A673 (cell line): ENCODE data around the gene MB21D2. TPM values are rescaled to one million over a fixed set of nuclear protein-coding genes. Genes with fewer than 3 reads are reported as not detected.

Experiments
- BruUV-seq: library from RNA; stranded (reverse); fragments of 400-500 nt; replicated peaks from 2 replicates; lab custom pipeline; 2021; lab: Mats Ljungman, UMichigan
- CTCF ChIA-PET: fragments of 300-600 bp; sonication (Branson Sonifier 250); formaldehyde crosslinking; loops from one replicate; lab custom pipeline; 2022; ENCODE audit warnings: antibody characterized with exemption; lab: Charles Lee
- POLR2A ChIA-PET: fragments of 300-600 bp; sonication (Branson Sonifier 250); formaldehyde crosslinking; loops from one replicate; lab custom pipeline; 2022; ENCODE audit warnings: antibody characterized with exemption; ENCODE audit not compliant: low non-redundant PET; lab: Charles Lee
- DNase-seq: peaks from one replicate; pipeline ENCODE4 v3.0.0-alpha.2; 2015; ENCODE audit warnings: low spot score
- H3K27ac ChIP-seq: fragments of 200-600 bp; sonication (generic); 2 replicates; pipeline ENCODE4 v1.5.1; 2016; ENCODE audit warnings: mixed run types, low read depth, mild to moderate bottlenecking, mixed read lengths, antibody characterized with exemption, low read length; ENCODE audit not compliant: poor library complexity, severe bottlenecking
- H3K27me3 ChIP-seq: fragments of 200-600 bp; sonication (generic); replicated peaks from 2 replicates; pipeline ENCODE4 v1.6.1; 2017; ENCODE audit warnings: mixed run types, low read depth, mild to moderate bottlenecking, mixed read lengths, antibody characterized with exemption, low read length; ENCODE audit not compliant: insufficient read depth, poor library complexity
- H3K36me3 ChIP-seq: fragments of 200-600 bp; sonication (generic); 2 replicates; pipeline ENCODE4 v1.6.1; 2016; ENCODE audit warnings: mixed run types, mild to moderate bottlenecking, mixed read lengths, antibody characterized with exemption, low read length; ENCODE audit not compliant: insufficient read depth, poor library complexity, severe bottlenecking
- H3K4me1 ChIP-seq: fragments of 200-600 bp; sonication (generic); 2 replicates; pipeline ENCODE4 v1.6.1; 2017; ENCODE audit warnings: mixed run types, mild to moderate bottlenecking, mixed read lengths, antibody characterized with exemption, low read length; ENCODE audit not compliant: insufficient read depth, poor library complexity, severe bottlenecking
- H3K4me3 ChIP-seq: fragments of 200-600 bp; sonication (generic); 2 replicates; pipeline ENCODE4 v1.5.1; 2016; ENCODE audit warnings: low read depth, mixed run types, mild to moderate bottlenecking, mixed read lengths, low read length; ENCODE audit not compliant: poor library complexity, severe bottlenecking
- H3K9me3 ChIP-seq: fragments of 200-600 bp; sonication (generic); 2 replicates; pipeline ENCODE4 v1.6.1; 2016; ENCODE audit warnings: mixed run types, low read depth, mild to moderate bottlenecking, mixed read lengths, antibody characterized with exemption, low read length; ENCODE audit not compliant: poor library complexity, severe bottlenecking
- CTCF ChIP-seq: fragments of 300-800, 200-600 bp; sonication (generic); conservative IDR thresholded peaks from 2 replicates; pipeline ENCODE4 v1.5.1; 2017; ENCODE audit warnings: low read depth, mild to moderate bottlenecking, antibody characterized with exemption, low read length, moderate library complexity, mixed read lengths
- EZH2 ChIP-seq: fragments of 200-600 bp; sonication (generic); IDR thresholded peaks from 2 replicates; pipeline ENCODE4 v1.6.1; 2017; ENCODE audit warnings: borderline replicate concordance, low read depth, mild to moderate bottlenecking, mixed read lengths, antibody characterized with exemption, low read length; ENCODE audit not compliant: poor library complexity, severe bottlenecking
- intact Hi-C: fragments of 100-400 bp; cut with micrococcal nuclease; formaldehyde crosslinking; loops from one replicate; pipeline ENCODE4 v1.10.0; 2022; ENCODE audit not compliant: unreplicated experiment
- total RNA-seq: library from RNA; stranded (reverse); gene quantifications from 2 replicates; pipeline ENCODE4 v1.2.3, GENCODE V29; 2021

The MB21D2 gene
- total RNA-seq, 1 experiment from 2014 or later: 8.1 TPM

- Histone ChIP-seq H3K4me1 (peaks cover 4% of the 10 kb centered on the region), H3K36me3 (no peaks in the 10 kb centered on the region), H3K27ac (no peak overlapping the region), H3K9me3 (no peaks in the 10 kb centered on the region), H3K4me3 (no peak overlapping the region), H3K27me3 (no peaks in the 10 kb centered on the region)
- no TSS peak for BruUV-seq
- ChIA-PET POLR2A (interaction anchor here (0.6 kb wide), 1 partner anchor 605 kb away, joined by 8 read pairs; no protein-coding TSS in a partner anchor), CTCF (no interaction called here)
- intact Hi-C loops: no loop called here
- TF ChIP-seq CTCF (no peak), EZH2 (no peak)
- DNase-seq: no peak
These were observed 17.8 kb upstream of the MB21D2 start for GRCh38 chr3:192935441-192935840.

- H3K27me3 ChIP-seq: no peaks in the 10 kb centered on the region
- no peak for DNase-seq
- H3K36me3 ChIP-seq: no peaks in the 10 kb centered on the region
- H3K9me3 ChIP-seq: no peaks in the 10 kb centered on the region
- ChIA-PET CTCF (no interaction called here), POLR2A (no interaction called here)
- intact Hi-C loops: no loop called here
- no TSS peak for BruUV-seq
- H3K4me3 ChIP-seq: no peak overlapping the region
- peaks cover 9% of the 10 kb centered on the region for H3K4me1 ChIP-seq
- no peak for TF ChIP-seq EZH2
- no peak for TF ChIP-seq CTCF
- H3K27ac ChIP-seq: no peak overlapping the region
These were observed 16.3 kb upstream of the MB21D2 start for GRCh38 chr3:192933779-192934460.

GRCh38 chr3:192933259-192933658, 15.6 kb upstream of the MB21D2 start:
- POLR2A ChIA-PET: no interaction called here
- BruUV-seq: no TSS peak
- no peak overlapping the region for H3K27ac ChIP-seq
- H3K36me3 ChIP-seq: no peaks in the 10 kb centered on the region
- no peaks in the 10 kb centered on the region for H3K9me3 ChIP-seq
- intact Hi-C loops: no loop called here
- H3K27me3 ChIP-seq: no peaks in the 10 kb centered on the region
- CTCF ChIA-PET: no interaction called here
- TF ChIP-seq EZH2 (no peak), CTCF (no peak)
- peaks cover 9% of the 10 kb centered on the region for H3K4me1 ChIP-seq
- DNase-seq: no peak
- H3K4me3 ChIP-seq: no peak overlapping the region
